Frontal cortex (tissue), 4 donors: ENCODE data around the gene CCDC80. TPM values are rescaled to one million over a fixed set of nuclear protein-coding genes. Genes with fewer than 3 reads are reported as not detected.
A peak's percentile ranks its signal among the peaks of the same experiment; 100 is the strongest.

Experiments
- DNase-seq, 2 donors: peaks; one replicate each; pipeline ENCODE4 v3.0.0; 2012; ENCODE audit warnings: low spot score in 2 of 2
- FAIRE-seq: peaks from 2 replicates; lab custom pipeline; 2012; peaks lifted over from hg19 to GRCh38; lab: Jason Lieb, UNC
- total RNA-seq: library from RNA; depleted of rRNA; stranded (reverse); fragments of >200 nt; gene quantifications from one replicate; pipeline ENCODE4 v1.2.3, GENCODE V29; 2014
- donor health status: control.
- donor health status: control.
- donor health status: control.

CCDC80 gene
- total RNA-seq, 1 donor from 2014 or later: 2.9 TPM

- FAIRE-seq (no peak), DNase-seq (no peak)
These were observed 6.0 kb downstream of the CCDC80 start for GRCh38 chr3:112634786-112635541.

- FAIRE-seq: no peak
- no peak for DNase-seq
These were observed 7.2 kb downstream of the CCDC80 start for GRCh38 chr3:112633757-112634156.

GRCh38 chr3:112633191-112633590, 7.8 kb downstream of the CCDC80 start:
- FAIRE-seq: no peak
- DNase-seq: no peak

GRCh38 chr3:112632596-112632995, 8.3 kb downstream of the CCDC80 start:
- no peak for FAIRE-seq
- DNase-seq: no peak

- FAIRE-seq (no peak), DNase-seq (no peak)
These were observed 9.7 kb downstream of the CCDC80 start for GRCh38 chr3:112631257-112631656.

GRCh38 chr3:112629425-112629824, 11.5 kb downstream of the CCDC80 start:
- peak in 1 of 2 donors; percentile 22 for DNase-seq
- FAIRE-seq: no peak

GRCh38 chr3:112627919-112628466, 12.9 kb downstream of the CCDC80 start:
- FAIRE-seq: no peak
- no peak for DNase-seq

- DNase-seq: no peak
These were observed 13.5 kb downstream of the CCDC80 start for GRCh38 chr3:112627419-112627818.

GRCh38 chr3:112623717-112624116, 17.2 kb downstream of the CCDC80 start:
- FAIRE-seq: no peak
- DNase-seq: no peak

More at GRCh38 chr3:112627419-112627818, 13.5 kb downstream of the CCDC80 start:
- no peak for FAIRE-seq

GRCh38 chr3:112623213-112623612, 17.7 kb downstream of the CCDC80 start:
- DNase-seq: no peak
- FAIRE-seq: no peak

GRCh38 chr3:112619295-112619694, 21.6 kb downstream of the CCDC80 start:
- DNase-seq: no peak
- FAIRE-seq: no peak

GRCh38 chr3:112617285-112617684, 23.7 kb downstream of the CCDC80 start:
- no peak for FAIRE-seq
- DNase-seq: no peak

GRCh38 chr3:112615989-112616731, 24.8 kb downstream of the CCDC80 start:
- DNase-seq (no peak), FAIRE-seq (no peak)

- FAIRE-seq (no peak), DNase-seq (no peak)
These were observed 29.0 kb downstream of the CCDC80 start for GRCh38 chr3:112611752-112612515.

GRCh38 chr3:112610121-112610520, 30.8 kb downstream of the CCDC80 start:
- FAIRE-seq: no peak
- no peak for DNase-seq

- FAIRE-seq: no peak
These were observed 33.1 kb downstream of the CCDC80 start for GRCh38 chr3:112607863-112608262.

GRCh38 chr3:112606098-112606497, 34.8 kb downstream of the CCDC80 start:
- FAIRE-seq (no peak), DNase-seq (no peak)

More at GRCh38 chr3:112607863-112608262, 33.1 kb downstream of the CCDC80 start:
- DNase-seq: no peak

GRCh38 chr3:112605285-112605684, 35.7 kb downstream of the CCDC80 start:
- peak in 1 of 2 donors; percentile 24 for DNase-seq
- FAIRE-seq: no peak

- FAIRE-seq: no peak
- DNase-seq: no peak
These were observed 36.4 kb downstream of the CCDC80 start for GRCh38 chr3:112604536-112604935.

GRCh38 chr3:112602217-112602838, 38.6 kb downstream of the CCDC80 start:
- FAIRE-seq: no peak
- no peak for DNase-seq
